ENCODE data around the gene CLDN24.

The CLDN24 gene

DNA sequence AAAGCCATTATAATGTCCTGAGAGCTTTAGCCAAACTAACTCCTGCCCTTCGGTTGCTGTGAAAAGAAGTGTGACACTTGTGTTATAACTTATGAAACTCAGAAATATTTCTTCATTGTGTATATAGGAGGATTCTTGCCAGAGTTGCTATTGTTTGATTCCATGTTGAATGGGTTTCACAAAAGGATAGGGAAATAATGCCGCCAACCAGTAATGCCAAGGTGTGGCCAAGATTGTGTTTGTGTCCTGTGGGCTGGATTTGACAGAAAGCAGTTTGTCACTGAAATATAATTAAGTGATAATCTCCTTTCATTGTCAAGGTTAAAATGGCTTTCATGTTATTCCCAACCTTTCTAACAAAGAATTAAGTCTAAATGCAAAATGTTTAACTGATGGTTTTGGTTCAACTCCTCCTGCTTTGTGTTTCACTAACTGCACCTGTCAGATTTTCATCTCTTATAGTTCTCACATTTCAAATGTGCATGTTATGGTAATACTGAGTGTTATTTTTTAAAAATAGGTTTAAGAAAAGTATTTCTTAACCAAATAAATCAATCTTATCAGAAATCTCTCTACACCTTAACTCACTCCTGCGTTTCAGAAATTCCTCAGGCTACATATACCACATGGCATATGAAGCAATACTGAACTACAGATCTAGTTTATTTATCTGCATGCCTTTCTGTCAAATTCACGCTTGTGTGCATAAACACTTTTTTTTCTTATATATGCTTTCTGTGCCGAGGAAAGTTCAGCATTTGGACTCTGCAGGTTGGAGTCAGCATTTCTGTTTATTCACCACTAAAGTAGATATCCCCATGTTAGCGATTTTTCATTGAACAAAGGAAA is 1.8 kb downstream of the CLDN24 start, which contains the start of gene CLDN22:
Gene CLDN22, minus strand, starts transcription at position 66 of the 849 bp plus-strand sequence. Its CDS starts 58 bp downstream, at position 8.
- no peak for DNase-seq

DNA sequence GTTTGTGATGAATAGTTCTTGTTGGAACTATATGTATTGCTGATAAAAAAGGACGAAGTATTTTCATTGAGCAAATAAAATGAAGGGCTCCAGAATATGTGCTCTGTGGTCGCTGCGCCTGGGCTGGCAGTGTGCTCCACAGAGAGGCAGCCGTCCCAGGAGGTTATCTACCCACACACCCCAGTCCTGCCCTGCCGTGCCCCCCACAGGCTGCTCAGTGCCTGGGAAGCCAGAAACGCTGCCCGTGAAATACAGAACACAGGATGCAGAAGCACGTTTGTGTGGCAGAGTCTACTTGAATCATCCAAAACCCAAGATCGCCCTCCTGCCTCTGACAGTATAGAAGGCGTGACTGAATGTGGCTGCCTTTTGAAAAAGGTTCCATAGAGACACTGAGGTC is 3.6 kb downstream of the CLDN24 start:
- DNase-seq: no peak

DNA sequence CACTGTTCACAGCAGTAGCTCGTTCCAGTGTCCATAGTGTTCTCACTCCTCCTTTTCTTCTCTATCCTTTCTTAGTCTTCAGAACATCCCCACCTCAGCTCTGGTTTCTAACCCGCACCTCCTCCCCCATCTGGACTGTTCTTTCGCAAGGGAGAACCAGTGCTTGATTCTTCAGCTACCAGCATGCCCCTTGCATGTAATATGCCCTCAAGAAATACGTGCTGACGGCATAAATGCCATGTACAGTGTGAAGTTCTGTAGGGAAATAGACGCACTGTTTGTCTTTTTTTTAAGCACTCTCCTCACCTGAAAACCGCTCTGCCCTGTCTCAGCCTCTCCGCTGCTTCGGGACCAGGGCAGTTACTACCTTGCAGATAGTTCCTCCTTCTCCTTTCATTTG is 7.4 kb downstream of the CLDN24 start:
- DNase-seq: no peak

DNA sequence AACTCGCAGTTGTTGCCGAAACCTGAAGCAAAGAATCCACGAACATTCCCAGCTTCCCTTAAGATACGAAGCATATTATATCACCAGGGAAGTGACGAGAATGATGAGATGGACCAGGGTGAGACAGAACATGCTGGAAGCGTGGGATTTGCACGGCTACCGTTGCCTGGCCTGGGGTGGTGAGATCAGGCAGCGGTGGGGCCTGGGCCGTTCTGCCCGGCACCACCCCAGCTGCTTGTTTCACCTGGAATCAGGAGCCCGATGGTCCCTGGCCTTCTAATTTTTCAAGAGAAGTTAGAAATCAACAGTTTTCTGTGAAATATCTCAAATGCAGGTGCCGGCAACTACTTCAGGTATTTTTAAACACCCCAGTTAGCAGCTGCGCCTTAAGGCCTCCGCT is 7.9 kb downstream of the CLDN24 start:
- no peak for DNase-seq

DNA sequence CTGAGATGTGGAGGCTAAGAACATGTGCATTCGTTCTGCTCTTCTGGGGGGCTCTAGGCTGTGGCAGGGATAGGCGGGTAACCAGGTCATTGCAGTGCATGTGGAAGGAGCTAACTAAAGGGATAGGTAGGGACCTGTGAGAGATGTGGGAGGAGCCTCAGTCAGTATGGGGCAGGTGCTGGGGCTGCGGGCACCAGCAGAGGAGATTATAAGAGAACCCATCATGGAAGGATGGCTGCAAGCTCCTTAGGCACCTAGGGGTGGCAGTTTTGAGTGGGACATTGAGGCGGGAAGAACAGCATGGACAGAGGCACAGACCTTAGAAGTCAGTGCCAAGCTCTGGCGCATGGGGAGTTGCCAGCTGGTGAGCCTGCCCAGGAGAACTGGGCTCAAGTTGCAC is 9.4 kb downstream of the CLDN24 start:
- no peak for DNase-seq

DNA sequence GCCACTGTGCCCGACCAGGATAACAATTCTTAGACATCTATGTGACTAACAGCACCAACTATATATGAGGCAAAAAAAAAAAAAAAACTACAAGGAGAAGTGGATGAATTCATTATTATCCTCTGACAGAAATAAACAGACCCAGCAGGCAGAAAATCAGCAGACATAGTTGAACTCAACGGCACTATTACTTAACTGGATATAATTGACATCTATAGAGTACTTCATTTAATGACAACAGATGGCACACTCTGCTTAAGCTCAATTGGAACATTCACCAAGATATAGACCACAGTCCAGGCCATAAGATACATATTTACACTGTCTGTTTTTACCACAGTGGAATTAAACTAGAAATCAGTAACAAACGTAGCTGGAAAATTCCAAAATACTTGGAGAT is 15.4 kb downstream of the CLDN24 start:
- DNase-seq: no peak

DNA sequence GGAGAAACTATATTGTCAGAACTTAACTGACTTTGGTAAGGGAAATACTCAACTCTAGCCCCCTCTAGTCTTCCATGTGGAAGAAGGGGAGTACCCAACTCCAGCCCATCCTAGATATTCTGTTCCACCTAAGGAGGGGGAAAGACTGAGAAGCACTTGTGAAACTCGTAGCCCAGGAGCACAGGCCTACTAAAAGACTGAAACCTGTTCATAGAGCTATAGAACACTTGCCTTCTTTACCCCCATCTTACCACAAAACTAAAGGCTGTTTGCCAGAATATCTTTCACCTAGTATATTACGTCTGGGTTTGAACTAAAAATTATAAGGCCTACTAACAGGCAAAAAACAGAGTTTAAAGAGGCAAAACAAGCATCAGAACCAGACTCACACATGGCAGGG is 17.7 kb downstream of the CLDN24 start:
- DNase-seq: no peak

DNA sequence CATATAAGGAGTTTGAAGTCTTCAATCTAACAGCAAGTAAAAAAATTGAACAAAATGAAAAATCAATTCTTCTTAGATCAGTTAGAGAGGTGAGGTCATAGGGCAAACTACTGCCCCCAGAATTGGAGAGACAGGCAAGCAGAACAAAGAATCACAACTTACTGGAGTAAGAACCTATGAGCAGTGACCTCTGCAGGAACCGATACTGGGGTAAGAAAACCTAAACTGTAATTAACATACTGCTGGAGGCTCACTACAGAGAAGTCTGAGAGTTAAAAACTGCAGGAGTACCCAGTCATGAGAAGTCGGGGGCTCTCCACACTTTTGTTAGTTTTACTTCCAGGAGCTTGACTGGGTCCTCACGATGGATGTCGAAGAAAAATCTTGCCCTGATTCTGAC is 18.2 kb downstream of the CLDN24 start:
- no peak for DNase-seq

DNA sequence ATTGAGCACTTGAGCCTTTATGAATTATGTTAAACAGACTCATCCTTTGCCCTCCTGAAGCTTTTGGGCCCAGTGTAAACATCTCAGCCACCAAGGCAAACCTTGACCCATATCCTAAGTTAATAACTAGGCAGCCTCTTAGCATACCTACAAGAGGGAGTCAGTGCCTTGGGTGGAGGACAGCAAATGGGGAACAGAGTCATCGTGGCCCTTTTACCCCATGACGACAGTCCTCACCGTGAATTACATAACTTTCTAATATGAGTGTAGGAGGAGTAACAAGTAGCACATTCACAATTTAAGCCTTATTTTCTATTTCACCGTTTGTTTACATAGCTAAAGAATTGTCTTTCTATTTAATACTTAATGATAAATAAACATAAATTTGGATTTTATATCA is 18.9 kb downstream of the CLDN24 start:
- DNase-seq: no peak

DNA sequence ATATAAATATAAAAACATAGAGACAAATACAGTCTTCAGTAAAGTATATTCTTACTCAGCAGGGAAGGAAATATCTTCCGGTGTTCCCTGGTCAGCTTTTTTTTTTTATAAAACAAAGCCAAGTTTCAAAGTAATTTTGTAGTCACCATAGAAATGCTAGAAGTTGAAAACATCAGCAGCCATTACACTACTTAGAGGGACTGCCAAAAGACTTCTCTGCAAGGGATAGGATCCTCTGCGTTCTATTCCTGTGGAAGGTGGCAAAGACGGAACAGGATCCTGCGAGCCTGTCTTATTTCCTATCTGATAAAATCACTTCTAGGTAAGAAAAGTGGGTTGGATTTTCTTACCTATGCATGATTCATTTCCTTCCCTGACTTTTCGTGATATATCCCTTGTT is 21.6 kb downstream of the CLDN24 start:
- no peak for DNase-seq

DNA sequence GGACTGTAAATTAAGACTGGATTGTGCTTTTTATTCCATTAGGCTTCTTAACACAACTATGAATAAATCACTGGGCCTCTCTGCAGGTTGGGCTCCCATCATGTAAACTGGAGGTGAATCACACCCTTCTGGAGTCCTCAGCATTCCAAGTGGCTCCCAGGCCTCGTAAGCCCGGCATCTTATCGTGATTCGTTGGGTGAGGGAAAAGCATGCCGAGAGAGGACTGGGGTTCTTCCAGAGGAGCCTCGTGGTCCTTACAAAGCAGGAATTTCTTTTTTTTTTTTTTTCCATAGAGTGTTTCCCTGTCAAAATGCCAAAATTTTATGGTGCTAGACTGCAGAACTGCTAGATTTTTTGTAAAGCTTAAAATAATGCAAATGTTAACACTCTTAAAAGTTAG is 22.2 kb downstream of the CLDN24 start:
- no peak for DNase-seq

DNA sequence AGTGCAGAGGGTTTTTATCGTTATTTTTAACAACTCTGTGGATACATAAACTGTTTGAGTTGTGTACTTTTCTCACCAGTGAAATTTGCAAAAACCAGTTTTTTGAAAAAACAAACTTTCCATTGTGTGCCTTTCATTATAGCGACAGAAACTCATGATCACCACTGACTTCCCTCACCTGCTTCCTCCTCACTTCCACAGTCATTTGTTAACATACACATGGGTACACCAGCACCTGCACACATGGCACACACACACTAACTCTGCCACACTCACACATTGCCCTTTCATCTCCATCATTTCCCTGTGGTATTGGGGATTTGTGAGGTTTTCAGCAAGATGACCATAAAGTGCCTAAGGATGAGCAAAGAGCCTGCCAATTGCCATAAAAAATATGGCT is 22.8 kb downstream of the CLDN24 start:
- no peak for DNase-seq

DNA sequence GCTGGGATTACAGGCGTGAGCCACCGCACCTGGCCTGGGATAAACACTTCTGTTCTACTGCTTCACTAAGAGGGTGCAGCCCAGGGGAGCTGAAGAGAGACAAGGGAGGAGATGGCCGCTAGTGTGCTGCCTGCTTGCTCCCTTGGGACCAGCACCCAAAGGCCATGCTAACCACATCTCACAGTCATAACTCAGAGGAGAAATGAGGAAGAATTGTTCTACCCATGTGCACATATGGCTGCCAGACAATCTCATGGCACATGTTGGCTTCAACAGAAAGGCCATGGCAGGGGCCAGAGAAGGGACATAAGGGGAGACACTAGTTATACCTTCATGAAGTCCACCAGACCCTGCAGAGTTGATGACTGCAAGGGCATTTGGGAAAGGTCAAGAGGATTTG is 24.6 kb downstream of the CLDN24 start:
- no peak for DNase-seq

DNA sequence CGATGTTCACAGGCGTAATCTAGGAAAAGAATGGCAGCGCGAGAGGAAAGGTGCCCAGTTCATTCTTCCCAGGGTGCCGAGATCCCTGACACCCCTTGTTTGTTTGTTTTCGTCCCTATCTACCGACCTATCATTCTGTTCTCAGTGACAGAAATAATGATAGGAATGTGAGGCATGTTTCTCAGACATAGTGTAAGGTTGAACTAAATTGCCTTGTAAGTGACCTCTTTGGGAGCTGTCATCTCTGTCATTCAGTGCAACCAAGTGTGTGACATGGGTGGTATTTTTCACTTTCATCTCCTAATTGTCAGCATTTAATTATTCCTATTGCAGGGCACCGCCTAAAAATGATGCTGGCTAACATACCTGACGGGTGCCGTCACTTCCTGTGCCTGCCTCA is 26.5 kb downstream of the CLDN24 start:
- no peak for DNase-seq

DNA sequence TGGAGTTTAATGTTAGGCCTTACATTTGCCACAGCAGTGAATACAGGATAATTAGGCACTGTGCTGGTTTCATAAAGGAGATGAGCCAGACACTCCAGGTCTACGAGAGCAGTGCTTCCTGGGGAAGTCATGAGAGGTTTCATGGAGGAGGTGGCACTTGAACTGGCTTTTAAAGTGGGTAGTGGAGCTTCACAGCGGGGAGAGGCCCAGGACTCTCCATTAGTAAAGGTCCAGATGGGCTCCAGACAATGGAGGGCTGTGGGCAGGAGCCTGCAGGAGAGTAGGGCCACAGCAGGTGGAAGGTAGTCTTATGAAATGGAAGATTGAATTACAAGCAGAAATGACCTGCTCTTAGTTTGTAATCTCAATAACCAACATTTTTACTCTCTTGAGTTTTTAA is 31.2 kb downstream of the CLDN24 start:
- DNase-seq: no peak

DNA sequence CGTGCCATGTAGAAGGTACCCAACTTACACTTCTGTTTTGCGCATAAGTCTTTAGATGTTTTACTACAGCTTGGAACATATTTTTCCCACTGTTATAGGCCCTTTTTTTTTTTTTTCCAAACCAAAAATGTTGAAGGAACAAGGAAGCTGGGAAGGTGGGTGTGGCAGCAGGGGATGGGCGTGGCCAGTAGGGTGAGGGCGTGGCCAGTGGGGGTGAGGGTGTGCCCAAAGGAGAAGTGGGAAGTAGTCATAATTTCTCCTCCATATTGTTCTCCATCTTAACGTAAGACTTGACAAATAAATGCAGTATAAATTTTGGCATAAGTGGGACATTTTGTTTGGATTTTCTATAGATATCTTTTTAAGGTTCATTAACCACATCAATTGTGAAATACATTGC is 32.5 kb downstream of the CLDN24 start:
- DNase-seq: no peak

DNA sequence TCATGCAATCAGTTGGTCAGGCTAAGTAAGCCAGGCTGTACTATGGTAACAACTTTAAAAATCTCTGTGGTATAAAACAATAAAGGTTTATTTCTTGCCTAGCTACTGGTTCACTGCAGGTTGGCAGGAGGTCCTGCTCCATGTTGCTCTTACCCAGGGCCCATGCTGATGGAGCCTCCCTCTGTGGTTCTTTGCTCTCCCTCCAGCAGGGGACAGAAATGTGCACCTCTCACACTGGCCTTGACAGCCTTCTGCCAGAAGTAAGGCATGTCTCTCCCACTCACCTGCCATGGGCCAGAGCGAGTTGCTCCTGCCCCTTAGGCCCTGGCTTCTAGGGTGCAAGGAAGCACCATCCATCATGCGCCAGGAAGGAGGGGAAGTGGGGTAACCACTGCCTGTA is 33.3 kb downstream of the CLDN24 start:
- no peak for DNase-seq

DNA sequence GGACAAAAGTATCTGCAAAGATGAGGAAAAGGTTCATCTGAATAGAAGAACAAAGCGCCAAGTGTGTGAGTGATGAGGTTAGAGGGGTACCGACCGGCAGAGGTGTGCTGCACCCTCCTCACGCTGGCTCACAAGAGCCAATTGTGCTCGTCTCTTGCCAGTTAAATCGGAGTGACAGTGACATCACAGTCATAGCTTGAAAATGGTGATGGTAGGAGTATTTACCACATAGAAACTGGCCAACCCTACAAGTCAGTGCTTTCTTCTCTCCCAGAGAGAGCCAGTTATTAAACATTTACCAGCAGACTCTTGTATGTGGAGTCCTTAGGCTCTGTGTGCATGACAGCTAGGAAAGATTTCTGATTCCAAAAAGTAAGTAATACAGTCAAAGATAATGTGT is 34.5 kb downstream of the CLDN24 start:
- DNase-seq: no peak

DNA sequence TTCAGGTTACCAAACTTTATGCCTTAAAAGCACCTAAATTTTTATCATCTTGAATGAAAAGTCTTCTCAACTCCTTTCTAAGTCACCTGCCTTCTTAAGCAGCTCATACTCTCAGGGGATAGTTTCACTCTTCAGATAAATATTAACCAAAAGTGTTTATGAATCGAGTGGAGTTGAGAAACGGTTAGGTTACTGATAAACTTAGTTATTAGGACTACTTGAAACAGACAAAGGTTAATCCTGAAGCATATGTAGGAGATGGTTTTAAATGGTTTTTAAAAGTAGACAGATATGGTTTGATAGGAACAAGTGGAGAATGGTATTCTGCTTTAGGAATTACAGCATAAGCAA is 34.9 kb downstream of the CLDN24 start:
- DNase-seq: no peak

DNA sequence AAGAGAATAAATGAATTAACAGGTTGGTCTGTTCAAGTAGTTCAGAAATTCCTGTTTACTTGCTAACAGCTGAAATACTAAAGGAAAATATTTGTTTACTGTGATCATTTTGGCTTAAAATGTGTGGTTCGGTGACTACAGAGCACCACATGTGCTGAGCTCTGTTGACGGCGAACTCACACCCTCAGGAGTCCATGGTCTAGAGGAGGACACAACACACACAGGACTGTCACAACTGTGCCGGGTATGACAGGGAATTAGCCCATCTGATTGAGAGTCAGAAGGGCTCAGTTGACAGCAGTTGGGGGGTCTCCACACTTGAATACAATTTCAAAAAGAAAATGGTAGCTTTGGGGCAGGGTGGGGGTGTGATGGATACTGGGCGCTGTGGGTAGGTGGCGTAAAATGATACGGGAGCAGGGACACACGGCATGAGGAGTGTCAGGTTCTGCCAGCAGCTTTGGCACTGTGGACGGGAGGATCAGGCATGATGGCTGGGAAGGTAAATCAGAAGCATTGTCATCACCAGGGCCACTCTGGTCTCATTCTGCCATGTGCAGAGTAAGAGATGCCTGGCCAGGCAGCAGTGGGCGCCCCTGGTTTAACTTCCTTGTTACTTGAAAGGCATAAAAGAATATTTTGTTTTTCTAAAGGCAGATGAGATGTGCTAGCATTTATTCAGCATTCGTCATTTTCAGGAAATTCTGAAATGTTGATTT is 35.5 kb downstream of the CLDN24 start:
- DNase-seq: no peak

DNA sequence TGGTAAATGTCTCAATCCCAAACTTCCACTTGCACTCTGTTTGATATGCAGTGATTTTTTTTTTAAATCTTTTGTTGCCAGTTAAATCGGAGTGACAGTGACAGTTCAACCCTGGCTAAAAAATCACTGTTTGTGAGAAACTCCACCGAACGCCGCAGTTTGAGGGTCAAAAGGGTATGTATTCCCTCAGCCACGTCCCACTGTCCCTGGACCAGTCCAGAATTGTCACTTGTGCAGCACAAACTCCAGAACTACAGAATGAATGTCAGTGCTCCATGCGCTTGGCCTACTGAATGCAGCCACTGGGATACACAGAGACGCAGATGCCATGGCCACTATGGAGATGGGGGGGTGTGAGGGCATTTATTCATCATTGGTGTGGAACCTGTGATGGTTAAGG is 36.3 kb downstream of the CLDN24 start:
- no peak for DNase-seq

DNA sequence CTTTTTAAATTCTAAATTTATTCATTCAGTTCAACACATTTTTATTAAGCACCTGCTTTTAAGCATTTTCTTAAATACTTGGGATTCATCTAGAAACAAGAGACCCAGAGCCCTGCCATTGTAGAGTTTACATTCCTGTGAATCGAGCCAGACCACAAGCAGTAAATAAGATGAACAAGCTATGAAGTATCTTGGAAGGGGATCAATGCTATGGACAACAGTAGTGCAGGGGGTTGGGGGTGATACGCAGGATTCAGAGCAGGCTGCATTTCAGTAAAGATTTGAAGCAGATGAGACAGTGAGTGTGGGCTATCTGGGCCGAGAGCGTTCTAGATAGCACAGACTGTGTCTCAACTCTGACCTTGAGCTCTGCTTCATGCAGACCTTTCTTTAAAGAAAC is 37.3 kb downstream of the CLDN24 start:
- DNase-seq: no peak

DNA sequence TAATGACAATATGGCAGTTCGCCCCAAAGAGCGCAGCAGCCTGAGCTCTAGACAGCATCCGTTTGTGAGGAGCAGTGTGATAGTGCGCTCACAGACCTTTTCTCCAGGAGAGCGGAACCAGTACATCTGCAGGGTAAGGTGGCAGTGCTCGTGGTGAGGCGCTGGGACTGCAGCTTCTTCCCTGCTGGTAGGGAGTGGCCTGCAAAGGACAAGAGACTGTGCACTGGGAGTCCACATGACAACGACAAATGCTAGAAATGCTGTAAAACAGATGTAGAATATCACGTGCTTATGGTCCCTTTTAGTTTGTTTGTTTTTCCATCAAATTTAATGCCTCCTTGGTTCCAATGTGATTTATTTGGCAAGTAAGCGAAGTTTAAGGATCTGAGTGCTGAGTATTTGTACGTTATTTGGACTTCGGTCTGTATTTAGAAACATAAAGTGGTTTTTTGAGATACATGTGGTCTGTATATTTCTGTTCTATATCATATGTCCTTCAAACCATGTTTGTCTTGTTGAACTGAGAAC is 37.9 kb downstream of the CLDN24 start:
- no peak for DNase-seq

DNA sequence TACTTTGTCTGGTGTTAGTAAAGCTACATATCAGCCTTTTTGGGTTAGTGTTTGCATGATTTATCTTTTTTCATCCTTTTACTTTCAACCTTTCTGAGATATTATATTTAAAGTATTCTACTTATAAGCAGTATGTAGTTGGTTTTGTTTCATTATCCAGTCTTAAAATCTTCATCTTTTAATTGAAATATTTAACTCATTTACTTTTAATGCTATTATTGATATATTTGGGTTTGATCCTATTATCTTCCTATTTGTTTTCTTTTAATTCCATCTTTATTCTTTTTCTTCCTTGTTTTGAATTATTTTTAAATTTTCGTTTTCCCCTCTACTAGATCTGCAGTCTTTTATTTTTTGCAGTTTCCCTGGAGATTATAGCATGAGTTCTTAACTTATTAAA is 46.1 kb downstream of the CLDN24 start:
- DNase-seq: no peak

Measured in stimulated activated CD4-positive, alpha-beta T cell treated with anti-CD3 and anti-CD28 coated beads, Interleukin-4, amount 100 ng/mL, for 4 hours (primary cell).